Jurkat, Clone E6-1 (cell line): ENCODE data around the gene RPL27.

Source experiments
- DNase-seq: peaks from one replicate; pipeline ENCODE4 v3.0.0-alpha.2; 2011; ENCODE audit warnings: low read depth, low spot score
- H3K4me3 ChIP-seq: 2 replicates; pipeline ENCODE4 v1.5.1; 2011; ENCODE audit warnings: mild to moderate bottlenecking, low read length, control low read depth, moderate library complexity

The RPL27 gene

DNA sequence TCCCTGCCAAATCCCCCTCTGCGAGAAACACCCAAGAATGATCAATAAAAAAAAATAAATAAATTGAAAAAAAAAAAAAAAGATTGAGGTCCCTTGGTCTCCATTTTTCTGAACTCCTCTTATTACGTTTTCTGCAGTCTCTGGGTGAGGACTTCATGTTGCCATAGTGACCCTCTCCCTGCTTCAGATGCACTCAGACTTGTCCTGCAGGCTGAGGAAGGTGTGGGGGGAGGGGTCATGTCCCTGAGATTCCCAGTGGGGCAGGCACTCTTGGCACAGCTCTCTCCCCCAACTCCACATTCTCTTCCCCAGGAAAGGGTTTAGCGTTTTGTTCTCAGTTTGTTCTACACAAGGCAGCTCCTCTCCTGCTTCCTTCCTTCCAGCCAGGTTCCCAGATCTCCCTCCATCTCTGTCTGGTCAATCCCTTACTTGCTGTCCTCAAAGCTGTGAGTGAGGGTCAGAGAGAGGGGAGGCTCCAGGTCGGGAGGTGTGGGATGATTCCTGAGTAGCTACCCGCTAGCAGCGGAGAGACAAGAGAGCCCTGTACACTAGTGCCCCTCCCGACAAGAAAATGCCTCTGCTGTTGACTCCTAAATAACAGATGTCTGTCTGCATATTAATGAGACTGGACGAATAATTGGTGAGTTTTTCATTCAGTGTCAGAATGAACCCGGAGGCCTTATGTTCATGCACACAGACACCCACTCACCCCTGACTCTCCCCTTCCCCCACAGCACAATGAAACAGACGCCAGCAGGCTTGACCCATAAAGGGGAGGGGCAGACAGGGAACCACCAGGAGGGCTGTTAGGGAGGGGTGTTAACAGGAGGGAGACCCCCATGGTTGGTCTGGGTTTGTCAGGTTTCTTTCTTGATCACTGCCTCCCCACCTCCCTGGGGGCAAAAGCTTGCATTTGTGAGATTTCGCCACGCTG is 36.0 kb downstream of the RPL27 start:
- H3K4me3 ChIP-seq = no peak overlapping the region
- no peak for DNase-seq

GRCh38 chr17:43034894-43035293 is 36.7 kb downstream of the RPL27 start:
- no peak overlapping the region for H3K4me3 ChIP-seq

DNA sequence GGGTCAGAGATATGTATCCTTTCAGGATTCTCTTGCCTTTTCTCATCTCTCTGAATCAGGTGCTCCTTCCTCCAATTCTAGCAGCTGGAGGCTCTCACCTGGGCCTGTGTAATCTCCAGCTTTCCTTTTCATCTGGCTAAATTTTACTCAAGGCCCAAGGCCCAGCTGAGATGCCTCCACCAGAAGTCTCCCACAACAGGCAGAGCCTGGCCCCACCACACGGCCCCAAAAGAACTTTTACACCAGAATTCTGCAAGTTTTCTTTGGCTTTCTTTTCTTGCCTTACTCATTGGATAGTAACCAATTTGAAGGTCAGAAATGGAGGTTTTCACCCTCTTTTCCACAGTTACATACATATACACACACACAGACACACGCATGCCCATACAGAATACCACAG is 41.4 kb downstream of the RPL27 start:
- no peak overlapping the region for H3K4me3 ChIP-seq
- DNase-seq = no peak

More at GRCh38 chr17:43034894-43035293, 36.7 kb downstream of the RPL27 start:
- no peak for DNase-seq

- no peak overlapping the region for H3K4me3 ChIP-seq
- DNase-seq = no peak
Measured at GRCh38 chr17:43040655-43041054, 42.4 kb downstream of the RPL27 start.

DNA sequence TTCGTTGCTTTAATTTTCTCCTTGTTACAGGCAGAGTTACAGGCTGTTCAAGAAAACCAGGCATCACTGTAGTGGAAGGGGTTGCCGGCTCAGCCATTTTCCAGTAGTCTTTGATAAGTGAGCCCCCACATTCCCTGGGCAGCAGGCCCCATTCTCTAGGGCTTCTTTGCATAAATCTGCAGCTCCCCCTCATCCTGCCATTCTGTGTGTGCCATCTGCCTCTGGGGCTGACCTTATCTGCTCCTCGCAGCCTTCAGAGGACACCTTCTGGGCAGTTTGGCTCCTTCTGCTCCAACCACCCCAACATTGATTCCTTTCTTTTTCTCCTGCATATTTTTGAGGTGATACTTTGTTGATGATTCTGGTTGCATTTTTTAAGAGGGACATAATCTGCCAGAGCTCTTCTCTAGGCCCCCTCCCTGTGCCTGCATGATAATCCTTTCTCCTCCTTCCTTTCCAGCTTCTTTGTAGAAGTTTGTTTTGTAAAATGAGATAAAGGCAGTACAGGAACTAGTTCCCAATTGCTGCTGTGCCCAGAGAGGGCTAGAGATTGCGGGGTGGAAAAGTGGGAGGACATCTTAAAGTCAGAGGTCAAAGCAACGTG is 43.9 kb downstream of the RPL27 start:
- no peak for DNase-seq
- H3K4me3 ChIP-seq = no peak overlapping the region

GRCh38 chr17:43043307-43043706 is 45.1 kb downstream of the RPL27 start:
- DNase-seq = no peak
- H3K4me3 ChIP-seq = no peak overlapping the region

DNA sequence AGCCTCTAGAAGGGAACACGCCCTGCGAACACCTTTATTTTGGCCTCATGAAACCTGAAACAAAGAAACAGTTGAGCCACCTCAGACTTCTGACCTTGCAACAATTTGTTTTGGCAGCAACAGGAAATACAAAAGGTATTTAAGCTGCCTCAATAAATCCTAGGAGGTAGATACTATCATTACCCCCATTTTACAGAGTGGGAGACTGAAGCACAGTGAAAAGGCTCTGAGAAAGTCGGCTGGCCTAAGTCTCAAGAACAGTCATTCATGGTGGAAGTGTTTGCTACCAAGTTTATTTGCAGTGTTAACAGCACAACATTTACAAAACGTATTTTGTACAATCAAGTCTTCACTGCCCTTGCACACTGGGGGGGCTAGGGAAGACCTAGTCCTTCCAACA is 45.8 kb downstream of the RPL27 start:
- H3K4me3 ChIP-seq = no peak overlapping the region
- DNase-seq = no peak

DNA sequence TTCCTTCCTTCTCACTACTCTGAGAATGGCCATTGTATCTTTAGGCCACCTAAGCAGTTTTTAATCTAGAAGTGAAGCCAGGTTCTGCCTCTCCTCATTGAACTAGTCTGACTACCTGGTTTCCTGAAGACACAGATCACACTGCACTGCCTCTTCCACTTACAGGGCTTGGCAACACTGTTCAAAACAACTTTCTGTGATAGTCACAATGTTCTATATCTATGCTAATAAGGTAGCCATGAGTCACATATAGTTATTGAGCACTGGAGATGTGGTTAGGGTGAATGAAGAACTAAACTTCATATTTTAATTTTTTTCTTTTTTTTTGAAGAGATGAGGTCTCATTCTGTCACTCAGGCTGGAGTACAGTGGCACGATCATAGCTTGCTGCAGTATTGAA is 53.8 kb downstream of the RPL27 start:
- no peak for DNase-seq
- H3K4me3 ChIP-seq = no peak overlapping the region
